ENCODE measurements around the gene TOM1L1.

GRCh38 chr17:54996441-54996840 is 95.8 kb downstream of the TOM1L1 start:
- no peak for TF ChIP-seq CTCF (IDR thresholded peaks at IDR 0.05; ENCODE audit: low read depth, low read length)
- no peak for TF ChIP-seq EZH2phosphoT487 (IDR thresholded peaks at IDR 0.05; ENCODE audit: low read depth)
